Tibial nerve (tissue), 4 donors: ENCODE measurements around the gene MTCH2. TPM values are rescaled to one million over a fixed set of nuclear protein-coding genes. Genes with fewer than 3 reads are reported as not detected.

Experiments used
- DNase-seq, 2 donors: peaks; one replicate each; pipeline ENCODE4 v3.0.0-alpha.2; 2019; ENCODE audit warnings: low spot score in 2 of 2
- H3K27ac ChIP-seq, 4 donors: fragments of 200-600 bp; sonication (generic) in 3 of 4; one replicate each; pipeline ENCODE4 v1.5.1; 2017 to 2019; ENCODE audit warnings: mild to moderate bottlenecking in 1 of 4
- H3K27me3 ChIP-seq, 2 donors: fragments of 200-600 bp; sonication (generic) in 1 of 2; one replicate each; pipeline versions ENCODE4 v1.5.1 to v1.6.0; 2017 to 2019
- H3K36me3 ChIP-seq, 3 donors: fragments of 200-600 bp; sonication (generic); one replicate each; pipeline ENCODE4 v1.5.1; 2018 to 2019
- H3K4me1 ChIP-seq, 4 donors: fragments of 200-600 bp; sonication (generic) in 3 of 4; one replicate each; pipeline ENCODE4 v1.5.1; 2017 to 2019
- H3K4me3 ChIP-seq, 4 donors: fragments of 200-600 bp; sonication (generic) in 3 of 4; one replicate each; pipeline ENCODE4 v1.5.1; 2017 to 2019; ENCODE audit warnings: mild to moderate bottlenecking in 1 of 4, moderate library complexity in 1 of 4
- H3K9me3 ChIP-seq, 4 donors: fragments of 200-600 bp; sonication (generic) in 3 of 4; one replicate each; pipeline ENCODE4 v1.5.1; 2017 to 2019
- CTCF ChIP-seq, 5 experiments: fragments of 200-600 bp in 3 of 5; fragments of 450-650 bp in 2 of 5; sonication (generic) in 3 of 5; IDR thresholded peaks; one replicate each; pipeline ENCODE4 v1.5.1; 2016 to 2019; ENCODE audit warnings: antibody characterized with exemption in 5 of 5, mild to moderate bottlenecking in 3 of 5, moderate library complexity in 2 of 5
- EP300 ChIP-seq, 2 donors: sonication (generic); formaldehyde crosslinking; IDR thresholded peaks; one replicate each; pipeline ENCODE4 v1.6.1; 2017; ENCODE audit warnings: antibody characterized with exemption in 2 of 2, mild to moderate bottlenecking in 1 of 2
- POLR2A ChIP-seq, 2 donors: fragments of 450-650 bp; IDR thresholded peaks; one replicate each; pipeline ENCODE4 v1.6.1; 2017; ENCODE audit warnings: antibody characterized with exemption in 2 of 2, mild to moderate bottlenecking in 2 of 2, moderate library complexity in 2 of 2
- WGBS, 2 donors: methylation state at CpG; one replicate each; pipeline ENCODE4 v1.1.5; 2018; 5-methylcytosine and 5-hydroxymethylcytosine counted together
- total RNA-seq, 4 donors: library from RNA; depleted of rRNA; stranded (reverse); fragments of >200 nt; gene quantifications; one replicate each; pipeline ENCODE4 v1.1.0, GENCODE V29; 2016

Gene MTCH2
- total RNA-seq, 4 donors from 2014 or later: 33.0 to 50.2 (median 36.3) TPM

- no peaks in the 10 kb centered on the region for H3K4me1 ChIP-seq
- no peaks in the 10 kb centered on the region for H3K36me3 ChIP-seq
- H3K4me3 ChIP-seq: no peak overlapping the region
- H3K27ac ChIP-seq: no peak overlapping the region
- no peaks in the 10 kb centered on the region for H3K9me3 ChIP-seq
- 93 to 100% methylated on average over 1 of the region's 1 CpG for WGBS, 2 donors
- H3K27me3 ChIP-seq: no peaks in the 10 kb centered on the region
- DNase-seq: no peak
- no peak for TF ChIP-seq CTCF (IDR thresholded peaks at IDR 0.05)
- no peak for TF ChIP-seq POLR2A (IDR thresholded peaks at IDR 0.05)
- no peak for TF ChIP-seq EP300 (IDR thresholded peaks at IDR 0.05)
These were observed 43.8 kb upstream of the MTCH2 start for GRCh38 chr11:47686151-47686550.

- no peak overlapping the region for H3K4me3 ChIP-seq
- H3K27ac ChIP-seq: no peak overlapping the region
- no peak for DNase-seq
- no peaks in the 10 kb centered on the region for H3K27me3 ChIP-seq
- H3K4me1 ChIP-seq: no peaks in the 10 kb centered on the region
- no peaks in the 10 kb centered on the region for H3K36me3 ChIP-seq
- no peaks in the 10 kb centered on the region for H3K9me3 ChIP-seq
- no peak for TF ChIP-seq POLR2A (IDR thresholded peaks at IDR 0.05)
- TF ChIP-seq CTCF (IDR thresholded peaks at IDR 0.05): no peak
- TF ChIP-seq EP300 (IDR thresholded peaks at IDR 0.05): no peak
- 84% methylated on average over 2 of the region's 2 CpGs for WGBS, 2 donors
These were observed 33.5 kb upstream of the MTCH2 start for GRCh38 chr11:47675851-47676250.

- H3K27me3 ChIP-seq: no peaks in the 10 kb centered on the region
- no peaks in the 10 kb centered on the region for H3K36me3 ChIP-seq
- DNase-seq: no peak
- 91% methylated on average over 5 of the region's 5 CpGs for WGBS, 2 donors
- no peak for TF ChIP-seq CTCF (IDR thresholded peaks at IDR 0.05)
- no peak for TF ChIP-seq EP300 (IDR thresholded peaks at IDR 0.05)
- no peak for TF ChIP-seq POLR2A (IDR thresholded peaks at IDR 0.05)
- no peak overlapping the region for H3K4me3 ChIP-seq
- H3K4me1 ChIP-seq: no peaks in the 10 kb centered on the region
- no peak overlapping the region for H3K27ac ChIP-seq
- no peaks in the 10 kb centered on the region for H3K9me3 ChIP-seq
These were observed 29.9 kb upstream of the MTCH2 start for GRCh38 chr11:47672283-47672730.

GRCh38 chr11:47669856-47670255, 27.5 kb upstream of the MTCH2 start:
- H3K4me1 ChIP-seq: no peaks in the 10 kb centered on the region
- TF ChIP-seq EP300 (IDR thresholded peaks at IDR 0.05) (no peak), CTCF (IDR thresholded peaks at IDR 0.05) (no peak), POLR2A (IDR thresholded peaks at IDR 0.05) (no peak)
- H3K27ac ChIP-seq: no peak overlapping the region
- no peaks in the 10 kb centered on the region for H3K9me3 ChIP-seq
- H3K36me3 ChIP-seq: no peaks in the 10 kb centered on the region
- no peaks in the 10 kb centered on the region for H3K27me3 ChIP-seq
- no peak overlapping the region for H3K4me3 ChIP-seq
- DNase-seq: no peak
- 92 to 95% methylated on average over 6 of the region's 6 CpGs for WGBS, 2 donors

GRCh38 chr11:47668665-47669064, 26.3 kb upstream of the MTCH2 start:
- H3K9me3 ChIP-seq: no peaks in the 10 kb centered on the region
- no peak overlapping the region for H3K27ac ChIP-seq
- H3K4me3 ChIP-seq: no peak overlapping the region
- TF ChIP-seq POLR2A (IDR thresholded peaks at IDR 0.05) (no peak), EP300 (IDR thresholded peaks at IDR 0.05) (no peak), CTCF (IDR thresholded peaks at IDR 0.05) (no peak)
- no peaks in the 10 kb centered on the region for H3K36me3 ChIP-seq
- no peak for DNase-seq
- no peaks in the 10 kb centered on the region for H3K27me3 ChIP-seq
- H3K4me1 ChIP-seq: no peaks in the 10 kb centered on the region
